Fibroblast of lung (primary cell): ENCODE results near the gene ERMAP. TPM values are rescaled to one million over a fixed set of nuclear protein-coding genes. Genes with fewer than 3 reads are reported as not detected.

Experiments
- DNase-seq, 2 donors: peaks; one replicate each; pipeline versions ENCODE4 v3.0.0 to v3.0.0-alpha.2; 2010; ENCODE audit warnings: low read depth in 2 of 2
- H2AFZ ChIP-seq: 2 replicates; pipeline ENCODE4 v1.5.1; 2012; ENCODE audit warnings: low read length, control low read depth, inconsistent platforms
- H3K27ac ChIP-seq: 2 replicates; pipeline ENCODE4 v1.5.1; 2011; ENCODE audit warnings: low read length, control low read depth; ENCODE audit not compliant: insufficient read depth
- H3K27me3 ChIP-seq: 2 replicates; pipeline ENCODE4 v1.5.1; 2011; ENCODE audit warnings: mild to moderate bottlenecking, low read length; ENCODE audit not compliant: control insufficient read depth, insufficient read depth
- H3K36me3 ChIP-seq: 2 replicates; pipeline ENCODE4 v1.5.1; 2011; ENCODE audit warnings: low read length; ENCODE audit not compliant: control insufficient read depth, insufficient read depth
- H3K4me1 ChIP-seq: 2 replicates; pipeline ENCODE4 v1.5.1; 2011; ENCODE audit warnings: low read length; ENCODE audit not compliant: control insufficient read depth, insufficient read depth; ENCODE audit errors: extremely low read depth
- H3K4me2 ChIP-seq: 2 replicates; pipeline ENCODE4 v1.5.1; 2011; ENCODE audit warnings: low read length, control low read depth; ENCODE audit not compliant: insufficient read depth; ENCODE audit errors: extremely low read depth
- H3K4me3 ChIP-seq, 4 experiments: fragments of 200-600 bp in 1 of 4; sonication (generic) in 1 of 4; replicated peaks in 1 of 4; 2 replicates each; pipeline ENCODE4 v1.5.1; 2011 to 2016; ENCODE audit warnings: low read length in 4 of 4, low read depth in 3 of 4, mild to moderate bottlenecking in 3 of 4, control low read depth in 2 of 4, inconsistent platforms in 1 of 4, mixed read lengths in 1 of 4; ENCODE audit not compliant: insufficient read depth in 1 of 4; ENCODE audit errors: control extremely low read depth in 1 of 4
- H3K79me2 ChIP-seq: 2 replicates; pipeline ENCODE4 v1.5.1; 2012; ENCODE audit warnings: mild to moderate bottlenecking, low read length, inconsistent platforms; ENCODE audit not compliant: control insufficient read depth, insufficient read depth
- H3K9ac ChIP-seq: 2 replicates; pipeline ENCODE4 v1.5.1; 2011; ENCODE audit warnings: mild to moderate bottlenecking, low read length, control low read depth; ENCODE audit not compliant: insufficient read depth
- H3K9me3 ChIP-seq: 2 replicates; pipeline ENCODE4 v1.5.1; 2012; ENCODE audit warnings: low read depth, low read length; ENCODE audit not compliant: control insufficient read depth, insufficient read depth
- H4K20me1 ChIP-seq: 2 replicates; pipeline ENCODE4 v1.5.1; 2011; ENCODE audit warnings: low read length; ENCODE audit not compliant: control insufficient read depth, insufficient read depth; ENCODE audit errors: extremely low read depth
- CTCF ChIP-seq, 2 donors: IDR thresholded peaks in 1 of 2; conservative IDR thresholded peaks in 1 of 2; 1 replicate in 1 of 2; 2 replicates in 1 of 2; pipeline ENCODE4 v1.5.1; 2011 to 2012; ENCODE audit warnings: low read length in 2 of 2, control low read depth in 1 of 2, inconsistent platforms in 1 of 2, low read depth in 1 of 2, mild to moderate bottlenecking in 1 of 2
- EZH2 ChIP-seq: IDR thresholded peaks from 2 replicates; pipeline ENCODE4 v1.5.1; 2012; ENCODE audit warnings: low read length, control low read depth, mild to moderate bottlenecking; ENCODE audit errors: missing control alignments
- polyA plus RNA-seq, 2 donors: library from polyadenylated mRNA; depleted of rRNA in 1 of 2; stranded (reverse) in 1 of 2; unstranded in 1 of 2; fragments of >200 nt; gene quantifications; 2 replicates each; pipeline ENCODE4 v1.2.1, GENCODE V29; 2011 to 2012; ENCODE audit warnings: missing spikeins in 1 of 2
- total RNA-seq: library from RNA; depleted of rRNA; stranded (reverse); fragments of >200 nt; gene quantifications from 2 replicates; pipeline ENCODE4 v1.2.1, GENCODE V29; 2014

ERMAP gene
- total and polyA plus RNA-seq, 2 donors (not counting 1 experiment from before 2014, with no cell fraction given): 19.4 to 37.2 TPM

DNA sequence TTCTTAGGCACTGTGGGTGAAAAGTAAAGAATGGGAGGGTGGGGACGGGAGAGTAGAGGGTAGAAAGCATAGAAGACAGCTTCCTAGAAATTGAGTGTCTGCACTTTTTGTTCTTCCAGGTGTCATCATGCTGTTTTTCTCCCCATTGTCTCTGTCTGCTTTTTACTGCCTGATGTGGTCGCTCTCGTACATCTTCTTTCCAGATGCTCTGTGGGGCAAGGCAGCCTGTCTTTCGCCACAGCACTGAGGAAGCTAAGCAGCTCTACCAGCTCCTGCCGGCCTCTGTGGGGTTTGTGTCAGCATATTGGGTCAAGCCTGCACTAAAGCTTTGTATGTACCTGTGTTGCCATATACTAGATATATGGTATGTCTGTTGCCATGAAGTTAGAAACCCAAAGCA, 18.9 kb upstream of the ERMAP start:
- Histone ChIP-seq H3K27me3 (no peaks in the 10 kb centered on the region), H2AFZ (no peak overlapping the region), H3K36me3 (no peaks in the 10 kb centered on the region), H3K9me3 (no peaks in the 10 kb centered on the region), H3K9ac (no peak overlapping the region), H3K4me1 (no peaks in the 10 kb centered on the region), H3K4me3 (no peak overlapping the region), H3K4me2 (no peak overlapping the region), H3K27ac (no peak overlapping the region), H3K79me2 (no peaks in the 10 kb centered on the region), H4K20me1 (no peaks in the 10 kb centered on the region)
- DNase-seq: no peak
- TF ChIP-seq EZH2 (no peak), CTCF (conservative IDR thresholded peaks at IDR 0.05 in 1 of 2, IDR thresholded peaks at IDR 0.05 in 1 of 2; ENCODE audit: low read depth in 1 of 2, low read length in 2 of 2) (no peak)

- no peaks in the 10 kb centered on the region for H3K4me1 ChIP-seq
- no peak overlapping the region for H3K27ac ChIP-seq
- H3K4me3 ChIP-seq: no peak overlapping the region
- no peaks in the 10 kb centered on the region for H3K79me2 ChIP-seq
- peak; percentile 10 to 17 for DNase-seq
- H3K4me2 ChIP-seq: no peak overlapping the region
- no peak overlapping the region for H2AFZ ChIP-seq
- H3K9me3 ChIP-seq: no peaks in the 10 kb centered on the region
- H3K9ac ChIP-seq: no peak overlapping the region
- no peaks in the 10 kb centered on the region for H3K27me3 ChIP-seq
- TF ChIP-seq CTCF (conservative IDR thresholded peaks at IDR 0.05 in 1 of 2, IDR thresholded peaks at IDR 0.05 in 1 of 2; ENCODE audit: low read depth in 1 of 2, low read length in 2 of 2) (no peak), EZH2 (no peak)
- no peaks in the 10 kb centered on the region for H3K36me3 ChIP-seq
- no peaks in the 10 kb centered on the region for H4K20me1 ChIP-seq
Measured at GRCh38 chr1:42801832-42802473, 15.0 kb upstream of the ERMAP start.

DNA sequence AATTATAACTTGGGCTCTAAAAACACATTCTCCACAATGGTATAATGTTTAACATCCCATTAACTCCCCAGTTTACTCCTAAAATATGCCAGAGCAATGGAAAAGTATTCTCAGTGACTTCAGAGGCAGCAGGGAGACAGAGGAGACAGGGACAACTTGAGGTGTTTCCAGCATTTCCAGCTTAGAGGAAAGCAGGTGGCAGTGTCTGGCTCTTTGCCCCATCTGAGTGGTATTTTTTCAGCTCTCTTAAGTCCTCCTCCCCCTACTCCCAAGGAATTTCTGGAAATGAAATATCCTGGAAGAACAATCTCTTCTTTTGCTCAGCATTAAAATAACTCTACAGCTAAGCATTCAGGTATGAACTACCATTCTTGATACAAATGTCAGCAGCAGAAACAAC, 10.8 kb upstream of the ERMAP start:
- H3K9me3 ChIP-seq: no peaks in the 10 kb centered on the region
- H3K36me3 ChIP-seq: no peaks in the 10 kb centered on the region
- H3K4me2 ChIP-seq: no peak overlapping the region
- no peak overlapping the region for H2AFZ ChIP-seq
- TF ChIP-seq EZH2: no peak
- no peak for TF ChIP-seq CTCF (conservative IDR thresholded peaks at IDR 0.05 in 1 of 2, IDR thresholded peaks at IDR 0.05 in 1 of 2; ENCODE audit: low read depth in 1 of 2, low read length in 2 of 2)
- peak in 1 of 2 donors; percentile 16 for DNase-seq
- H4K20me1 ChIP-seq: no peaks in the 10 kb centered on the region
- H3K4me3 ChIP-seq: no peak overlapping the region
- H3K79me2 ChIP-seq: no peaks in the 10 kb centered on the region
- no peak overlapping the region for H3K9ac ChIP-seq
- no peaks in the 10 kb centered on the region for H3K4me1 ChIP-seq
- no peak overlapping the region for H3K27ac ChIP-seq
- H3K27me3 ChIP-seq: no peaks in the 10 kb centered on the region
